Measurements from ENCODE around the gene NOL8.

Gene NOL8

GRCh38 chr9:92266486-92266885 is 58.7 kb downstream of the NOL8 start:
- DNase-seq (ENCODE audit: low read depth): no peak

- DNase-seq (ENCODE audit: low read depth): no peak
These were observed 60.0 kb downstream of the NOL8 start for GRCh38 chr9:92265154-92265553.

GRCh38 chr9:92263131-92263530 is 62.0 kb downstream of the NOL8 start:
- no peak for DNase-seq (ENCODE audit: low read depth)

GRCh38 chr9:92257327-92257726 is 67.8 kb downstream of the NOL8 start:
- no peak for DNase-seq (ENCODE audit: low read depth)

- DNase-seq (ENCODE audit: low read depth): no peak
These were observed 70.5 kb downstream of the NOL8 start for GRCh38 chr9:92254381-92255337.

- DNase-seq (ENCODE audit: low read depth): no peak
These were observed 71.5 kb downstream of the NOL8 start for GRCh38 chr9:92253656-92254055.

- DNase-seq (ENCODE audit: low read depth): no peak
These were observed 77.2 kb downstream of the NOL8 start for GRCh38 chr9:92247981-92248380.
